Measurements from ENCODE around the gene BCL2L1.

GRCh38 chr20:31640259-31640658, 82.4 kb downstream of the BCL2L1 start:
- no peak for TF ChIP-seq POLR2AphosphoS5 (IDR thresholded peaks at IDR 0.05; ENCODE audit: insufficient read depth, low read depth, low read length)
- TF ChIP-seq POLR2A (IDR thresholded peaks at IDR 0.05; ENCODE audit: low read depth, low read length), result no peak
- TF ChIP-seq CTCF (IDR thresholded peaks at IDR 0.05; ENCODE audit: extremely low read depth in 1 of 2, insufficient read depth in 1 of 2, low read depth in 1 of 2, low read length in 2 of 2), result no peak
- no peak for TF ChIP-seq MAX (IDR thresholded peaks at IDR 0.05; ENCODE audit: insufficient read depth, insufficient read length)
- no peak for TF ChIP-seq EZH2 (IDR thresholded peaks at IDR 0.05; ENCODE audit: borderline replicate concordance, low read depth, low read length, severe bottlenecking)
- no peak for TF ChIP-seq MYC (IDR thresholded peaks at IDR 0.05; ENCODE audit: low read depth, low read length)

Measured in endothelial cell of umbilical vein (primary cell).